DND-41 (cell line): ENCODE results near the gene NR4A1.

ENCODE experiments used
- CTCF ChIP-seq: IDR thresholded peaks from 2 replicates; pipeline ENCODE4 v1.5.1; 2012; ENCODE audit warnings: borderline replicate concordance, low read length, moderate library complexity, mild to moderate bottlenecking; ENCODE audit not compliant: poor library complexity, severe bottlenecking; ENCODE audit errors: extremely low read depth
- EZH2 ChIP-seq: IDR thresholded peaks from 3 replicates; pipeline ENCODE4 v1.6.1; 2012; ENCODE audit warnings: borderline replicate concordance, low read depth, mild to moderate bottlenecking, moderate library complexity, low read length, inconsistent platforms; ENCODE audit not compliant: severe bottlenecking

GRCh38 chr12:52063981-52064649, 12.9 kb downstream of the NR4A1 start:
- TF ChIP-seq CTCF (no peak), EZH2 (no peak)
